ENCODE data around the gene MTCP1. TPM values are rescaled to one million over a fixed set of nuclear protein-coding genes. Genes with fewer than 3 reads are reported as not detected.

The MTCP1 gene
- total and polyA plus RNA-seq, 9 of the 15 experiments (the other 6 are each of a cell fraction or from before 2014, with no cell fraction given): 12.7 to 28.0 (median 22.9) TPM

GRCh38 chrX:155026420-155026726, 44.6 kb downstream of the MTCP1 start (continued):
- TF ChIP-seq PHF8 (IDR thresholded peaks at IDR 0.05; ENCODE audit: borderline replicate concordance, low read length) (no peak), GTF2E2 (tag; IDR thresholded peaks at IDR 0.05) (0 out of 2 replicates have a peak, but pooled peaks have one; percentile 0), ZNF589 (CRISPR knock-in tag; IDR thresholded peaks at IDR 0.05; ENCODE audit: low read depth) (no peak), NRF1 (conservative IDR thresholded peaks at IDR 0.05 in 1 of 2, IDR thresholded peaks at IDR 0.05 in 1 of 2) (no peak), CREM (IDR thresholded peaks at IDR 0.05; ENCODE audit: low read depth) (no peak), FOXP1 (CRISPR knock-in tag; IDR thresholded peaks at IDR 0.05) (no peak), MEF2A (IDR thresholded peaks at IDR 0.05; ENCODE audit: control insufficient read depth, low read depth, low read length) (no peak), TBL1XR1 (IDR thresholded peaks at IDR 0.05; ENCODE audit: low read length in 2 of 2) (no peak), NR4A1 (CRISPR knock-in tag; IDR thresholded peaks at IDR 0.05) (no peak), NR4A1 (tag; IDR thresholded peaks at IDR 0.05) (no peak), ZBTB49 (CRISPR knock-in tag; IDR thresholded peaks at IDR 0.05; ENCODE audit: borderline replicate concordance) (no peak), EWSR1 (IDR thresholded peaks at IDR 0.05; ENCODE audit: borderline replicate concordance, low read depth, partially characterized antibody) (no peak), ZNF217 (CRISPR knock-in tag; IDR thresholded peaks at IDR 0.05) (no peak)
